Astrocyte of the hippocampus (primary cell): ENCODE measurements around the gene CITED2.
"Not testable (repeated sequence)": the region's sequence is repeated elsewhere in the genome, so short reads cannot be mapped to it uniquely, and the experiment has no call there.

ENCODE experiments used
- DNase-seq: peaks from one replicate; pipeline ENCODE4 v3.0.0; 2011; ENCODE audit warnings: low read depth, low spot score

Gene CITED2, protein sequence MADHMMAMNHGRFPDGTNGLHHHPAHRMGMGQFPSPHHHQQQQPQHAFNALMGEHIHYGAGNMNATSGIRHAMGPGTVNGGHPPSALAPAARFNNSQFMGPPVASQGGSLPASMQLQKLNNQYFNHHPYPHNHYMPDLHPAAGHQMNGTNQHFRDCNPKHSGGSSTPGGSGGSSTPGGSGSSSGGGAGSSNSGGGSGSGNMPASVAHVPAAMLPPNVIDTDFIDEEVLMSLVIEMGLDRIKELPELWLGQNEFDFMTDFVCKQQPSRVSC

DNA sequence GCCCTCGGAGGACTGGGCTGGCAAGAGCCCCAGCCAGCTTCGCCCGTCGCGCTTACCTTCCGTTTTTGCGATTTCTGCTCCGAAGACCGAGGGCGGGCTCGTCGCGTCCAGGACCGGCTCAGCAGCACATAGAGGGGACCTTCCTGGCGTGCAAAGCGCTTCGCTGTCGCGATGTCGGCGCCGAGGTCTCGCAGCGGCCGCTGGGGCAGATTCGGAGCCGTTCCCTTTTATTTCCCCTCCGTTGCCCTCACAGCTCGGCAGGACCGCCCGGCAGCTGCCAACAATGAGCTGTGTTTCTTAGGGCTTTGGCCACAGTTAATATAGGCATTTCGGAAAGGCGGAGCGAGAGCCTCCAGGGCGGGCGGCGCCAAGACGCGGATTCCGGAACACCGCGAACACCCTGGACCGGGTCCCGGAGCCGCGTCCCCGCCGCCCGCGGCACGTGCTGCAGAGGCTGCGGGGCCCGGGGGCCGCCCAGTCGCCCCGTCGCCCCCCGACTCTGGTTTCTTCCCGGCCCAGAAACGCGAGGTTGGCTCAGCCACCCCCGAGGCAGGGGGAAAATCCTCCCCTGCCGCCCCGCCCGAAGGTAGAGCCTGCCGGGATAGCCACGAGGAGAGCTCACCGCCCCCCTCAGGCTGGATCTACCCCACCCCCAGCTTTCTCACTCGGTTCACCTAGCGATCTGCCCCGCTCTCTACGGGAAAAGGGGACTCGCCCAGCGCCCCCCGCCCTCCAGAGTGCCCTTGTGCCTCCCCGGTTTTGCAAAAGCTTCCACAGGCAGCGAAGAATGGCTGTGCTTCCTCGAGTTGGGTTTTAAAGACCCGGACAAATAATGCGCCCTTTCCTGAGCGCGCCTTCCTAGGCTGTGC, at the start of gene CITED2:
CITED2 (minus strand) TSS at position 292 of the 869 bp plus-strand sequence. CDS start 704 bp downstream, outside the sequence.
- DNase-seq, result peak; percentile 98

DNA sequence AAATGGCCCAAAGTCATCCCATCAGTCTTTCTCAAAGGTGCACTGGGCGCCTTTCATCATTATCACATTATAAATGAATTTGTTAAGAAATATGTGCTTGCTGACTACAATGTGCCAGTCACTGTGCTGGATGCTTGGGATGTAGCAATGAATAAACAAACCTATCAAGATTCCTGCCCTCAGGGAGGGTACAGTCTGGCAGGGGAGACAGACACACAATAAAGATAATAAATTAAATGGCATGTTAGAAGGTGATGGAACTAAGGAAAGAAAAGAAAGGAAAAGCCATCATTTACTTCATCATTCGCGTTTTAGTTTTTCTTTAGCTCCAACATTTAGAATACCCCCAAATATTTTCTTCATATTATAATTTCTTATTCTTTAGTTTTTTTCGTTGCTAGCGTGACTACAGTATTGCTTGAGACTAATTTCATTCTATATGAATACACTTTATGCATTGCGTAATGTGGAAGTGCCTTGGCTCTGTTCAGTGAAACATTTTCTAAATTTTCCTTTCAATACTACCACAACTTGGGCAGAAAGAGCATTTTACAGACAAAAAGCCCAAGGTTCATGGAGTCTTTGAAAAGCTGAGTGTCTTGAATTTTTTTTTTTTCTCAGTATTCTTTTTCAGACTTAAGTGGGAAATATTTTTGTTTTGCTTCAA, 48.7 kb upstream of the CITED2 start:
- DNase-seq, result no peak

DNA sequence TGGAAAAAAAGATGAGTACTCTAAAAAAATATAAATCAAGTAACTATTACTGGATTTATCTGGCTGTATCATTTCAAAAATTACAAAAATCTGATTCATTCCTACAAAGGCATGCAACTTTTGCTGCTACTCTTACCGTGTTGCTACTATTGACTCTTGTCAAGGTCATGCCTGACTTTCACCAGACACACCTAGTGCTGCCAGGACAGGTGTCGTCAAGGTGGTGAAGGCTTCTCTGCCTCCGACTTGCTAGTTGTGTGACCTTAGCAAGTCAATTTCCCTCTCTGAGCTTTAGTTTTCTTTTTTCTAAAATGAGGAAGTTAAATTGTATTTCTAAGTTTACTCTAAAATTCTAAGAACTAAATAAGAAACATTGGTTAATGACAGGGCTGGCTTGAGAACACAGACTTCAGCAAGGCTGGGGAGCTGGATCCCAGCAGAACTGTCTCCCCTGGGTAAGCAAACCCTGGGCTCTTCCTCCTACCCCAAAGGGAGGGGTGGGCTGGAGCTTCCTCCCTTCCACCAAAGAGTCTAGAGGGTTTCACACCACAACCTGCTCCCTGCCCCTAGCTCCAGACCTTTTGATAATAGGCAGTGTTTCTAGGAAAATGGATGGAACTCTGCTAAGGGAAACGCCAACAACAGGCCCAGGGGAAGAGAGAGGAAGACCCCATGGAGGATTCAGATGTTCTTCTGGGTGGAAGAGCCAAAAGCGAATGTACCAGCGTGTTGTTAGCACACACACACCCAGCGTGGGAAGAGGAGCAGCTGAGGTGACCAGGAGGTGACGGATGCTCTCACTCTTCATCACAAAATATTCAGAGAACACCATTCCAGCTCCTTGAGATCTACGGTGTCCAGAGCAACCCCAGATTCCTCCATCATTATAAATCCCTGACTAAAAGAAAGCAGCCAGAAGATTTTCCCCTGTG, 47.9 kb upstream of the CITED2 start:
- DNase-seq, result no peak

DNA sequence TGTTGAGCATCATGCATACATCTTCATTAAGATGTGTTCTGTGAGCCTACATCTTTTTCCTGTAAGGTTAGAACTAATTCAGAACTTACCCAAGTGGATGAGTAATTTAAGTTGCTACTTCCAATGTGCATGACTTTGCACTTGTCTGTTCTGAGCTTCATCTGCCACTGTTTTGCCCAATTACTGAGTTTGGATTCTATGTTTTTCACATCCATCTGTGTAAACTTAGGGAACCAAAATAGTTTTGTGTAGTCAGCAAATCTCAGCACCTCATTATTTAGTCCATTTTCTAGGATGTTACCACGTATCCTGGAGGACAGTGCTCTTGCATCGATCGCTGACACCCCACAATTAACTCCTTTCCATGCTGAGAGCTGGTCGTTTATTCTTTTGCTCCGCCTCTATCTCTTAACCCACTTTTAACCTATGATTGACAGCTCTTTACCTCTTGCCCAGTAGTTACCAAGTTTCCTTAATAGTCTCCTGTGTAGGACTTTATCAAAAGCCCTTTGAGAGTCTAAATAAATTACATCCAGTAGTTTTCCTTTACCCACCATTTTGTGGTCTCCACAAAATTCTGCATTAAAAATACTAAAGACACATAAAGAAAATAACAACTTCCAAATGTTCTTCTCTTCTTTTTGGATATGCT, 44.2 kb upstream of the CITED2 start:
- DNase-seq, result no peak

DNA sequence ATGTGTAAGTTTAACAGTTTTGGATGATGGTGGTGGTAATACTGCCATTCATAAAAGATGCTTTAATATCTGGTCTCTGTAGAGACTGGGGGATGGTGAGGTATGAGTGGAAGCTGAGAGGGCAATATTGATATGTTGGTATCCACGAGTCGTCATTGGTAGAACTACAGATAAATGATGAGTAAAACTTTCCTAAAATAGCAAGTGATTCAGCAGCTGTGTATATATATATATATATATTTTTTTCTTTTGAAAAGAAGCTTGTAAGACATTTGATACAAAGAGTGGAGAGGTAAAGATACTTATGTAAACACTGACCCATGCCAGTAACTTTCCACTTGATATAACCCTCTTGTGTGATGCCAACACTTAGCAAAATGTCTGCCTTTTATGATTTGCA, 41.7 kb upstream of the CITED2 start:
- no peak for DNase-seq

DNA sequence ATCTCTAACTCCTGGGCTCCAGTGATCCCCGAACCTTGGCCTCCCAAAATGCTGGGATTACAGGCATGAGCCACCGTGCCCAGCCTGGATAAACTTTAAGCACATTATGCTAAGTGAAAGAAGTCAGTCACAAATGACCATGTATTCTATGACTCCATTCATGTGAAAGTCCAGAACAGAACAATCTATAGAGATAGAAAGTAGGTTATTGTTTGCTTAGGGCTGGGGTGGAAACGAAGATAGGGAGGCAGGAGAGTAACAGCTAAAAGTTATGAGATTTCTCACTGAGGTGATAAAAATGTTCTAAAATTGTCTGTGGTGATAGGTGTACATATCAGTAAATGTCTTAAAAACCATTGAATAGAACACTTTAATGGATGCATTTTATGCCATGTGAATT, 40.9 kb upstream of the CITED2 start:
- no peak for DNase-seq

DNA sequence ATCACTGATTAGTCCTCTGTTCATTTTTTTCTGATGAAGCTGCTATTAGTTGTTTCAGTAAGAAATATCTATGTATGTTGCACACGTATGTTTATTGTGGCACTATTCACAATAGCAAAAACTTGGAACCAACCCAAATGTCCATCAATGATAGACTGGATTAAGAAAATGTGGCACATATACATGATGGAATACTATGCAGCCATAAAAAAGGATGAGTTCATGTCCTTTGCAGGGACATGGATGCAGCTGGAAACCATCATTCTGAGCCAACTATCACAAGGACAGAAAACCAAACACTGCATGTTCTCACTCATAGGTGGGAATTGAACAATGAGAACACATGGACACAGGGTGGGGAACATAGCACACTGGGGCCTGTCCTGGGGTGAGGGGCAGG, 37.7 kb upstream of the CITED2 start:
- DNase-seq, result not testable (repeated sequence)

DNA sequence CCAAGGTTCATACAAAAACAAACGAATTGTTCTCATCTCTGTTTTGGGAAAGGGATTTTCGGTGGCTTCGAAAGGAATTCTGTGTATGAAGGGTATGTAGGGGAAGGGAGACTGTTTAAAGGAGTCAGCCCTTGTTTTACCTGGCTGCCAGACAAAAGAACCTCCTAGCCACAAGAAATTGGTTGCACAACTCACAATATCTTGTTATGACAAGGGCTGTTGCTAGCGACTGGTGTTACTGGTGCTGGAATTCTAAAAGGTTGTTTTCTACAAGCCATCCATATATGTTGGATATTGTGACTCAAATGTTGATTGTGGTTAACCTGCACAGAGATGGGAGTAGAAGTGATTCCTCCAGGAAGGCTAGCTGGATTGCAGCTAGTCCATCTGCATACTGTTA, 34.6 kb upstream of the CITED2 start:
- peak; percentile 96 for DNase-seq

DNA sequence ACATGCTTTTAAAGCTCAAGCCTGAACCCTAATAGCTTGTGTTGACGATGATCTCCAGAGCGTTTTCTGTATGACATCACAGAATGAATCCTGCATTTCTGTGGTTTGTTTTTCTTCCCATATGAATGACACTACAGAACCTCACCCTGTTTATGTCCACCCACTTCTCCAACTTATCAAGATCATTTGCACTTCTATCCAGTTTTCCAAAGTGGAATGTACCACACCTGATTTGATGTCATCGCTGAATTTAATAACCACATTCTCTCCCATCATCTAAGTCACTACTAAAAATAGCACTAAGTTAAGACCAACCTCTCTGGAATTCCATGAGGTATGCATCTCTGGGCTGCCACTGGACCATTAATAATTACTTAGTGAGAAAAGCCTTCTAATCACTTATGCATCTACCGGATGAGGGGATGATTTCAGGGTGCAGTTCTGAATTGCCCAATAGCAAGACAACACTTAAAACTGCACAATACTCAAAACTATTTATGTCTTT, 33.3 kb upstream of the CITED2 start:
- DNase-seq, result peak; percentile 95

DNA sequence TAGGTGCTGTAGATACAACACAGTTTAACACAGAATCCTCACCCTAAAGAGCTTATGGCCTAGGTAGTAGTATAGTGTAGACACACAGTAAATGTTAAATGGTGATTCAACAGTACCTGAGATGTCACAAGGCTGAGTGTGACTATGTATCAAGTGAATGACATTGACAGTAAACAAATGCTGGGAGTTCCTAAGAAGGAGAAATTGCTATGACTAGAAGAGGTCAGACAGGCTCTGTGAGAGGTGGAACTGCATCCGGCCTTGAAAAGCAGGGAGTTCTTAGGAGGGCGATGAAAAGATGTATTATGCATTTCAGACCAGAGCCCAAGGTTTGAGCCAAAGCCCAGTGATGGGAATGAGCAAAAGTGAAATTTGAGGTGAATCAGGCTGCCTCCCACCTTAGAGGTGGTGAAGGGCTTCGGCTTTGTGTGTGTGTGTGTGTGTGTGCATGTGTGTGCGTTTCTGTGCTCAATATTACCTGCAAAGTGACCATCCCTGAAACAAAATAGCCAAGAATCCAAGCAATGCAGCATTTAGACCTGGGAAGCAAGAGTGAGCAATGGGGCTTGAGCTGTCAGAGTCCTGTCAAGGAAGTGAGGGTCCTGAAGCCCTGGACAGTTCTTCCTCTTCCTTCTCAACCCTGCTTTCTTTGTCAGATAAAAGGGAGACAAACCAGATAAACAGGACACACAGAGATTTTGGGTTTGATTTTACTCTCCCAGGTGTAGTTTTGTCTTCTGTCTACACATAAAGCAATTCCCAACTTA, 32.3 kb upstream of the CITED2 start:
- peak; percentile 17 for DNase-seq

DNA sequence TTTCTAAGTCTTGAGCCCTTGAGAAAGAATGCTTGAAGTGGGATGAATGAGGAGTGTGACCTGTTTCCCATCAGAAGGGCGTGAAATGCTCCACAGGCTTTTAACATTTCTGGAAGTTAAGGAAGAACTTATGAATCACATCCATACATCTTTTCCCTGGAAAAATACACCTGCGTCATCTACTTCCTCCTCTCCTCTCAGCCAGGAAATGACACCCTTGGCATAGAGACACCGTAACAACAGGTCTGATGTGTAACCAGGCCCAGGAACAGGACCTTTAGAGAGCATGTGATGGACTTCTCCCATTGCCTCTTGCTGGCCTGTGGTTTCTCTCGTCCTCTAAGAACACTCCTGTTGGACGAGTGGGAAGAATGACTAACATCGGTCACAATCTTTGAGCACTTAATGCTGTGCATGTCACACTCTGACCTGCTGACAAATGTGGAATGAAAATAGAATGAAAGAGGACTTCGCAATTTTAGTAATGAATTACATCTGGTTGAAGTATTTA, 28.5 kb upstream of the CITED2 start:
- DNase-seq, result peak; percentile 69

DNA sequence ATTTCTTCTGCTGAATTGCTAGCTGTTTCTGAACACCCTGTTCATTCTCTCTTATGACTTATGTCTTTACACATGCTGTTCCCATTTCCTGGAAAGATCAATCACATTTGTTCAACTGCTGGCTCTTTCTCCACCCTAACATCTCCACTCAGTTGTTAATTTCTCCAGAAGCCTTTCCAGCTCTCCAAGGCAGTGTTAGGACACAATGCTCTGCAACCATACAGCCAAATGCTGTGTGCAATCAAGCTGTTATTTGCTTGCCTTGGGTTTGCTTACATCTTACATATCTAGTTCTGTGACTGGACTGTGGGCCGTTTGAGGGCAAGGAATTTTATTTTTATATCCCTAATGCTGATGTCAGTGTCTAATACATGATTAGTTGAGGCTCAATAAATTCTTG, 24.2 kb upstream of the CITED2 start:
- DNase-seq, result no peak

DNA sequence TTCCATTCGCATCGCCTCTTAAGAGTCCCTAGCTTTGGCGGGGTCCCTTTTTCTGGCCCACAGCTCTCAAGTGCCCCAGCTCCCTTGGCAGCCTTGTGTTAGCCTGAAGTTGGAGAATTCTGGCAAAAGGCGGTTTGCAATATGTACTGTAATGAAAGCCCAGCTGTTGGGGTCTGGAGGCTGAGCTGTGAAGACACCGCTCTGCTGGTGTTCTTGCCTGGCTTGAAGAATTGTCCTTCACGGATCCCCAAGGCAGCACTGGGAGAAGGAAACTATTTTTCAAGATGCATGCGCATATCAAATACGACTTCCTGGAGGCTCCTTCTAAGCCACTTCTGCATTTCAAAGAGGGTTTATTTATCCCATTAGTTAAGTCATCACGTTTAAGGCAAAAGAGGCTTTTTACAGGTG, 21.4 kb upstream of the CITED2 start:
- no peak for DNase-seq

DNA sequence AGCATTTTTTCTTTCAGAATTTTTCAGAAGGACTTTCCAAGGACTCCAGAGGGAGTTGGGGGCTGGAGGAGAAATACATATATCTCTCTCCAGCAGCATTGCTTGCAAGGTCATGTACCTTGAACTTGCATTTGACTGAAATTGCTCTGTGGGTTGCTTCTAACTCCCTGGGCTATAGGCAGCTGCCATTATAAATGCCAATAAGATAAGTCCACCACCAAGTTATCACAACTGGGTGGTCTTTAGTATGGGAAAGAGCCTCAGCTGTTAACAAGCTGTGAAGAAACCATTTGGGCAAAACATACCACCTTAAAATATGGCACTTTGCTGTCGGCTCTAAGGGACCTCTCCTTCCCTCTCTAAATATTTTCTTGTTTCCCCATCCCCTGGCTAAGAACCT, 20.9 kb upstream of the CITED2 start:
- no peak for DNase-seq

DNA sequence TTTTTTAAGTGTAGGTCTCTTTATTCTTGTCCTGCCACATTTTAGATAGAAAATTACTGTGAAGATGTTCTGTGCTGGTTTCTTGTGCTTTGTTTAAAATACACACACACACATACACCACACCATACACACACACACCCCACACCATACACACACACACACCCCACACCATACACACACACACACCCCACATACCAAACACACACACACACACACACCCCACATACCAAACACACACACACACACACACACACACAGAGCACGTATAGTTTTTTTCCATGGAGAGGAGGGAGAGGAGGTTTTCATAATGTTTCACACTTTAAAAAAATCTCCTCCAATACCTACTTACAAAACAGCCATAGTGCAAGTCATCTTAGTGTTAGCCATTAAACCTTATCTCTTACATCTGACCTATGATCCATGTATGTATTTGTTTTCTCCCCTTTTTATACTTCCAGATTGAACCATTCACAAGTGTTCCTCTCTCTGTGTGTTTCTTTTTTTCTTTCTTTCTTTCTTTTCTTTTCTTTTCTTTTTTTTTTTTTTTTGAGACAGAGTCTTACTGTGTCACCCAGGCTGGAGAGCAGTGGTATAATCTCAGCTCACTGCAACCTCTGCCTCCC, 19.7 kb upstream of the CITED2 start:
- DNase-seq, result no peak

DNA sequence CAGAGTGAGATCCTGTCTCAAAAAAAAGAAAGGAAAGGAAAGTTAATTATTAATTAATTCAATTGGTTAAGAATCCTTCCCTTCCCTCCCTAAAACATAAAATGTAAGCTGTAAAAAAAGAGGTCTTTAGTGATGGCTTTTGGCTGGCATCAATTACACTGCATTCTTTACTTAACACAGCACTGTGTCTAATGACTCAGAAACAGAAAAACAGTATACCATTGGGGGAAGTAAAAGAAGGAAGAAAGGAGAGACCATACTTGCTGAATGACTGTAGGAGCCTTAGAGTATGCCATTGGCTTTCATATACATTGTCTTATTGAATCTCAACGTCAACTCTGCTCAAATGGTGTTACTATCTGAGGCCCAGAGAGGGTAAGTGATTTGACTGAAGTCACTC, 18.3 kb upstream of the CITED2 start:
- peak; percentile 47 for DNase-seq

DNA sequence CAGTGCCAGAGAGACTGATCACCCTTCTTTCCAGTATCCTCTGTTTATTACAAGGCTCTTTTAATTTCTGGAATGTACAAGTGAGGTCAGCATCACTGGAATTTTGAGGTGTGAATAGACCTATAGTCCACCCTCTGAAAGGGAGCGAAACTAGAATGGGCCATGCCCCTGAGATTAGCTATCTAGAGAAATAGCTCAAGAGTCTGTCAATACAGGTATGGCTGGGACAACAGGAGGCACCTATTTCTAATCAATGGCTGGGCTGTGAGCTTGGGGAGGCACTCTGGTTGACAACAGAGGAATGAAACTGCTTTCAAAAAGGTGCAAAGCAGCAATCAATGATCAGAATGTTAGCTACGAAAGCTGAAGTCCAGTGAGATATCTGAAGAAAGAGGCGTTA, 17.3 kb upstream of the CITED2 start:
- DNase-seq, result no peak

DNA sequence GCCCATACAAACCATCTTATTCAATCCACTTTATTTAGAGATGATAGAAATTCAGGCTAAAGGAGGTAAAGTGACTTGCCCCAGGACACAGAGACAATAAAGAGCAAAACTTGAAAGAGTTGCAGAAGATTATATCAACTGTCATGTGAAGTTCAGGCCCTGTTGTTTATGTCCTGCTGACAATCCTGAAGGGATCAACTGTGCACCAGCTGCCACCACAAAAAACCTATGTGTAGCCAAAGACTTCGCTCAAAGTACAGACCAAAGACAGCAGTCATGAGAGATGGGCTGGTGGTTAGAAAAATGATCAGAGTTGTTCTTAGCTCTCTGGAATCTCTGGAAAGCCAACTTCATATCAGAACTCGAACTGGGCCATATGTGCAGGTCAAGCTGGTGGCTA, 16.0 kb upstream of the CITED2 start:
- no peak for DNase-seq

DNA sequence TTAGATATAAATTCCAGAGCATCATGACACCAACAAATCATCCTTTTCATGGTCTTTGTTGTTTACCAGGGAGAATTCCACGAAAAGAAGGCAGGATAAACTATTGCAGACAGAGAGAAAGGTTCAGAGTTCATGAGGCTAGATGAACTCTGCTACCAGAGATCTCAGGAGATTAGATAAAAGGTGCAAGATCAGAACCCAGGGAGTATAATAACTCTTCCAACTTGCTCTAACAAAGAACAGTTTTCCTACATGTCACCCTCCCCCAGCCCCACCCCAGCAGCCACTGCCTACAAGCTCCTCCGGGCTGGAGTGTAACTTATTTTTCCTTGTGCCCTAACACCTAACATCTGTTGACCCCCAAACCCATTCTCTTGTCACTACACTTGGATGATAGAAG, 13.9 kb upstream of the CITED2 start:
- no peak for DNase-seq
